Uterus (tissue), 2 donors: ENCODE results near the gene CCDC106.

Experiments
- CTCF ChIP-seq, 4 experiments: fragments of 200-600 bp in 2 of 4; fragments of 450-650 bp in 2 of 4; sonication (generic) in 2 of 4; IDR thresholded peaks; one replicate each; pipeline ENCODE4 v1.5.1; 2016 to 2019; ENCODE audit warnings: antibody characterized with exemption in 4 of 4, mild to moderate bottlenecking in 2 of 4, moderate library complexity in 1 of 4
- POLR2A ChIP-seq, 2 donors: fragments of 450-650 bp; IDR thresholded peaks; one replicate each; pipeline ENCODE4 v1.6.1; 2016; ENCODE audit warnings: antibody characterized with exemption in 2 of 2, mild to moderate bottlenecking in 1 of 2, moderate library complexity in 1 of 2

DNA sequence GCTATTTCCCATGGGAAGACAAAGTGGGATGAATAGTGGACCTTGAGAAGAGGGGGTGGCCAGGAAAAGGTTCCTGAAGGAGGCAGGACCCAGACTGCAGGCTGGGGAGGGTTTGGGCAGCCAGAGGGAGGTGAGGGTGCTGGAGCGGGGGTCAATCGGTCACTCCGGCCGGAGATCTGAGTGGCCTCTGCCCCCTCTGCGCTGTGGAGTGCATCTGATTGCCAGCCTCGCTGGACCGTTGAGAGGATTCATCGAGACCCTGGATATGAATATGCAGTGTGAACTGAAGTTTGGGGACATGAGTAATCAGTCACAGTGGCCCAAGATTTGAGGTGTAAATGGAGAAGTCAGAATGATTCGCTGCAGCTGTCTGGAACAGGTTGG lies 12.7 kb upstream of the CCDC106 start:
- no peak for TF ChIP-seq CTCF (IDR thresholded peaks at IDR 0.05)
- no peak for TF ChIP-seq POLR2A (IDR thresholded peaks at IDR 0.05)
